PC-9 (cell line): ENCODE measurements around the gene SDK1. TPM values are rescaled to one million over a fixed set of nuclear protein-coding genes. Genes with fewer than 3 reads are reported as not detected.
"Not testable (repeated sequence)": the region's sequence is repeated elsewhere in the genome, so short reads cannot be mapped to it uniquely, and the experiment has no call there.

Source experiments
- BruUV-seq: library from RNA; stranded (reverse); fragments of 400-500 nt; replicated peaks from 2 replicates; lab custom pipeline; 2021; lab: Mats Ljungman, UMichigan
- CTCF ChIA-PET: fragments of 300-600 bp; sonication (Branson Sonifier 250); formaldehyde crosslinking; loops from one replicate; lab custom pipeline; 2022; ENCODE audit warnings: antibody characterized with exemption; lab: Charles Lee
- POLR2A ChIA-PET: fragments of 300-600 bp; sonication (Branson Sonifier 250); formaldehyde crosslinking; loops from one replicate; lab custom pipeline; 2022; ENCODE audit warnings: antibody characterized with exemption; ENCODE audit not compliant: unreplicated experiment; lab: Charles Lee
- DNase-seq, 2 experiments: peaks; one replicate each; pipeline versions ENCODE4 v3.0.0 to v3.0.0-alpha.2; 2015 to 2022; ENCODE audit warnings: mixed read lengths in 1 of 2
- H2AFZ ChIP-seq: fragments of 200-600 bp; sonication (generic); 2 replicates; pipeline ENCODE4 v1.8.1; 2017; ENCODE audit warnings: antibody characterized with exemption
- H3F3A ChIP-seq: fragments of 200-600 bp; sonication (generic); 2 replicates; pipeline ENCODE4 v1.8.1; 2017; ENCODE audit warnings: antibody characterized with exemption, mild to moderate bottlenecking, low read depth; ENCODE audit not compliant: insufficient read depth
- H3K27ac ChIP-seq: fragments of 200-600 bp; sonication (generic); 2 replicates; pipeline ENCODE4 v1.6.1; 2016; ENCODE audit warnings: mixed run types
- H3K27me3 ChIP-seq: fragments of 200-600 bp; sonication (generic); 2 replicates; pipeline ENCODE4 v1.6.1; 2016; ENCODE audit warnings: low read depth, mixed run types; ENCODE audit not compliant: insufficient read depth
- H3K36me3 ChIP-seq: fragments of 200-600 bp; sonication (generic); 2 replicates; pipeline ENCODE4 v1.6.1; 2016; ENCODE audit warnings: low read depth, mixed run types
- H3K4me1 ChIP-seq: fragments of 200-600 bp; sonication (generic); replicated peaks from 2 replicates; pipeline ENCODE4 v1.6.1; 2016; ENCODE audit warnings: mixed run types; ENCODE audit not compliant: insufficient read depth
- H3K4me2 ChIP-seq: fragments of 200-600 bp; sonication (generic); 2 replicates; pipeline ENCODE4 v1.6.1; 2017; ENCODE audit warnings: mixed run types
- H3K4me3 ChIP-seq: fragments of 200-600 bp; sonication (generic); 2 replicates; pipeline ENCODE4 v1.6.1; 2016; ENCODE audit warnings: mixed run types
- H3K79me2 ChIP-seq: fragments of 200-600 bp; sonication (generic); 2 replicates; pipeline ENCODE4 v1.6.1; 2017; ENCODE audit warnings: low read depth, mixed run types
- H3K9me2 ChIP-seq: fragments of 200-600 bp; sonication (generic); 2 replicates; pipeline ENCODE4 v1.8.1; 2017; ENCODE audit warnings: mild to moderate bottlenecking; ENCODE audit not compliant: insufficient read depth
- H3K9me3 ChIP-seq: fragments of 200-600 bp; sonication (generic); 2 replicates; pipeline ENCODE4 v1.8.1; 2016; ENCODE audit warnings: low read depth; ENCODE audit not compliant: insufficient read depth
- H4K20me1 ChIP-seq: fragments of 200-600 bp; sonication (generic); 2 replicates; pipeline ENCODE4 v1.8.1; 2017; ENCODE audit not compliant: insufficient read depth
- EZH2 ChIP-seq: fragments of 200-600 bp; sonication (generic); IDR thresholded peaks from 2 replicates; pipeline ENCODE4 v1.8.0; 2017; ENCODE audit warnings: antibody characterized with exemption, low read depth
- intact Hi-C: fragments of 100-400 bp; cut with micrococcal nuclease; formaldehyde crosslinking; loops from one replicate; pipeline ENCODE4 v1.10.0; 2022; ENCODE audit not compliant: unreplicated experiment
- total RNA-seq: library from RNA; stranded (reverse); gene quantifications from 2 replicates; pipeline ENCODE4 v1.2.3, GENCODE V29; 2021
- TF ChIP-seq, protein P1 (sequence below): fragments of 200-600 bp; sonication (generic); conservative IDR thresholded peaks from 2 replicates; pipeline ENCODE4 v1.6.1; 2017; ENCODE audit warnings: mixed run types, antibody characterized with exemption, mild to moderate bottlenecking, moderate library complexity

SDK1 gene
- total RNA-seq, 1 experiment from 2014 or later = not detected

DNA sequence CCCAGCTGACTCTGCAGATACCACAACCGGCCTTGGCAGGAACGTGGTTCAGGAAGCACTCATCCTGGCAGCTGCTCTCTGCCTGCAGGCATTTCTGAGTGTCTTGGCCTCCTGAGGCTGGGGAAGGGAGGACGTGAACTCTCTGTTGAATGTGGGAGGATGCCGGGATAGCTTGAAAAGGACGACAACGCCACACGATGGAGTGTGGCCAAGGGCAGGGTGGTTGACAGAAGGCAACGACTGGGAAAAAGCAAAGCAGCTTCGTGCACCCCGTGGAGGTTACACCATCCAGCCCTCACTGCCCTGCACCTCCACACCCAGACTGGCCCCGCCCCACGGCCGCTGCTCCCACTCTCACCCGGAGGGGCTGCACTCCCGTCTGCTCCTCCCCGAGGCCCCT lies 915.0 kb downstream of the SDK1 start:
- TF ChIP-seq, protein P1, sequence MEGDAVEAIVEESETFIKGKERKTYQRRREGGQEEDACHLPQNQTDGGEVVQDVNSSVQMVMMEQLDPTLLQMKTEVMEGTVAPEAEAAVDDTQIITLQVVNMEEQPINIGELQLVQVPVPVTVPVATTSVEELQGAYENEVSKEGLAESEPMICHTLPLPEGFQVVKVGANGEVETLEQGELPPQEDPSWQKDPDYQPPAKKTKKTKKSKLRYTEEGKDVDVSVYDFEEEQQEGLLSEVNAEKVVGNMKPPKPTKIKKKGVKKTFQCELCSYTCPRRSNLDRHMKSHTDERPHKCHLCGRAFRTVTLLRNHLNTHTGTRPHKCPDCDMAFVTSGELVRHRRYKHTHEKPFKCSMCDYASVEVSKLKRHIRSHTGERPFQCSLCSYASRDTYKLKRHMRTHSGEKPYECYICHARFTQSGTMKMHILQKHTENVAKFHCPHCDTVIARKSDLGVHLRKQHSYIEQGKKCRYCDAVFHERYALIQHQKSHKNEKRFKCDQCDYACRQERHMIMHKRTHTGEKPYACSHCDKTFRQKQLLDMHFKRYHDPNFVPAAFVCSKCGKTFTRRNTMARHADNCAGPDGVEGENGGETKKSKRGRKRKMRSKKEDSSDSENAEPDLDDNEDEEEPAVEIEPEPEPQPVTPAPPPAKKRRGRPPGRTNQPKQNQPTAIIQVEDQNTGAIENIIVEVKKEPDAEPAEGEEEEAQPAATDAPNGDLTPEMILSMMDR = no peak
- TF ChIP-seq EZH2 = no peak
- BruUV-seq = no TSS peak
- Histone ChIP-seq H3K36me3 (no peaks in the 10 kb centered on the region), H3K79me2 (no peaks in the 10 kb centered on the region), H3K4me2 (no peak overlapping the region), H2AFZ (no peak overlapping the region), H3K9me3 (no peaks in the 10 kb centered on the region), H3K4me3 (no peak overlapping the region), H3K27ac (no peak overlapping the region), H4K20me1 (no peaks in the 10 kb centered on the region), H3F3A (no peaks in the 10 kb centered on the region), H3K27me3 (peaks cover 78% of the 10 kb centered on the region), H3K4me1 (no peaks in the 10 kb centered on the region), H3K9me2 (no peaks in the 10 kb centered on the region)
- ChIA-PET CTCF (no interaction called here), POLR2A (no interaction called here)
- DNase-seq = no peak
- intact Hi-C loops = no loop called here

DNA sequence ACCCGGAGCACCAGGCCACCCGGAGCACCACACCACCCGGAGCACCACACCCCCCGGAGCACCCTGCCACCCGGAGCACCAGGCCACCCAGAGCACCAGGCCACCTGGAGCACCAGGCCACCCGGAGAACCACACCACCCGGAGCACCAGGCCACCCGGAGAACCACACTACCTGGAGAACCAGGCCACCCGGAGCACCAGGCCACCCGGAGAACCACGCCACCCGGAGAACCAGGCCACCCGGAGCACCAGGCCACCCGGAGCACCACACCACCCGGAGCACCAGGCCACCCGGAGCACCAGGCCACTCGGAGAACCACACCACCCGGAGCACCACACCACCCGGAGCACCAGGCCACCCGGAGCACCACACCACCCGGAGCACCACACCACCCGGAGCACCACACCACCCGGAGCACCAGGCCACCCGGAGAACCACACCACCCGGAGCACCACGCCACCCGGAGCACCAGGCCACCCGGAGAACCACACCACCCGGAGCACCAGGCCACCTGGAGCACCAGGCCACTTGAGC lies 916.1 kb downstream of the SDK1 start:
- CTCF ChIA-PET, H3K4me2 ChIP-seq, intact Hi-C loops, DNase-seq, H2AFZ ChIP-seq, POLR2A ChIA-PET, H3K27ac ChIP-seq, H3K9me3 ChIP-seq, H3K9me2 ChIP-seq, H3K36me3 ChIP-seq, H3K4me1 ChIP-seq, H4K20me1 ChIP-seq, H3K4me3 ChIP-seq, BruUV-seq, H3K79me2 ChIP-seq, H3F3A ChIP-seq: not testable (repeated sequence)
- peaks cover 78% of the 10 kb centered on the region for H3K27me3 ChIP-seq

DNA sequence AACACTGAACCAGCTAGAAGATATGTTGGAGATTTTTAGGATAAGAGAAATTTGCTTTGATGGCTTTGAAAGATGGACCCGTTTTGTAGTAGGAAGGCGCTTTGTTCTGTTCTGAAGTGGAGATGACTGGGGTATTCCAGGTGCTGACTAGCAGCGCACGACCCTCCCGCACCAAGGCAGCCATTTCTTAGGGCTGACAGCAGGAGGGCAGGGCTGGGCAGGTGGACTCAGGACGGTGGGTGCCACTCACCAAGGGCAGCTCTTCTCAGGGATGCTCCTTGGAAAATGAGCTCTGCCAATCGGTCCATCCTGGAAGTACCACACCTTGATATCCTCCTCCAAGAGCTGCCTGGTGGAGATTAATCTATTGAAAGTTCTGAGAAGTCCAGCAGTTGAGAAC lies 917.4 kb downstream of the SDK1 start:
- TF ChIP-seq, protein P1 = no peak
- no peak for TF ChIP-seq EZH2
- Histone ChIP-seq H3K4me2 (no peak overlapping the region), H3K36me3 (no peaks in the 10 kb centered on the region), H3F3A (no peaks in the 10 kb centered on the region), H3K4me1 (no peaks in the 10 kb centered on the region), H3K79me2 (no peaks in the 10 kb centered on the region), H3K27ac (no peak overlapping the region), H2AFZ (no peak overlapping the region), H3K27me3 (peaks cover 76% of the 10 kb centered on the region), H3K4me3 (no peak overlapping the region), H3K9me3 (no peaks in the 10 kb centered on the region), H3K9me2 (no peaks in the 10 kb centered on the region), H4K20me1 (no peaks in the 10 kb centered on the region)
- DNase-seq = no peak
- intact Hi-C loops = no loop called here
- BruUV-seq = no TSS peak
- ChIA-PET CTCF (no interaction called here), POLR2A (no interaction called here)

DNA sequence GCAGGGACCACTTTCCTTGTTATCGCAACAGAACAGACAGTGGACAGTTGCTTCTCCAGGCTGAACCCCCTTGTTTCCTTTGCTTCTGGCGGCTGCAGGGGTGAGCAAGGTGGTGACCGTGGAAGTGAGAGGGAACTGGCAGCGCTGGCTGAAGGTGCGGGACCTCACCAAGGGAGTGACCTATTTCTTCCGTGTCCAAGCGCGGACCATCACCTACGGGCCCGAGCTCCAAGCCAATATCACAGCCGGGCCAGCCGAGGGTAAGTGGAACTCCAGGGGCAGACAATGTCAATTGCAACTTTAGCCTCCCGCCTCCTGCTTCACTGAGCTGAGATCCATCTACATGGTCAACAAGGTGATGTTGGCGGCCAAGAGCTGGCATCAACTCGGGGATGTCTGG lies 919.0 kb downstream of the SDK1 start:
- H4K20me1 ChIP-seq = no peaks in the 10 kb centered on the region
- H3K9me2 ChIP-seq = no peaks in the 10 kb centered on the region
- H3K36me3 ChIP-seq = no peaks in the 10 kb centered on the region
- BruUV-seq = no TSS peak
- TF ChIP-seq EZH2 = no peak
- TF ChIP-seq, protein P1 = no peak
- peaks cover 71% of the 10 kb centered on the region for H3K27me3 ChIP-seq
- H2AFZ ChIP-seq = no peak overlapping the region
- ChIA-PET CTCF (no interaction called here), POLR2A (no interaction called here)
- no peaks in the 10 kb centered on the region for H3F3A ChIP-seq
- H3K27ac ChIP-seq = no peak overlapping the region
- H3K4me2 ChIP-seq = no peak overlapping the region
- no peak for DNase-seq
- no peaks in the 10 kb centered on the region for H3K9me3 ChIP-seq
- H3K4me1 ChIP-seq = no peaks in the 10 kb centered on the region
- no peaks in the 10 kb centered on the region for H3K79me2 ChIP-seq
- intact Hi-C loops = no loop called here
- H3K4me3 ChIP-seq = no peak overlapping the region
